Fibroblast of skin of right biceps (primary cell): ENCODE results near the gene TPSG1.
"Not testable (repeated sequence)": the region's sequence is repeated elsewhere in the genome, so short reads cannot be mapped to it uniquely, and the experiment has no call there.

Source experiments
- DNase-seq: peaks from one replicate; pipeline ENCODE4 v3.0.0-alpha.2; 2013

TPSG1 gene

DNA sequence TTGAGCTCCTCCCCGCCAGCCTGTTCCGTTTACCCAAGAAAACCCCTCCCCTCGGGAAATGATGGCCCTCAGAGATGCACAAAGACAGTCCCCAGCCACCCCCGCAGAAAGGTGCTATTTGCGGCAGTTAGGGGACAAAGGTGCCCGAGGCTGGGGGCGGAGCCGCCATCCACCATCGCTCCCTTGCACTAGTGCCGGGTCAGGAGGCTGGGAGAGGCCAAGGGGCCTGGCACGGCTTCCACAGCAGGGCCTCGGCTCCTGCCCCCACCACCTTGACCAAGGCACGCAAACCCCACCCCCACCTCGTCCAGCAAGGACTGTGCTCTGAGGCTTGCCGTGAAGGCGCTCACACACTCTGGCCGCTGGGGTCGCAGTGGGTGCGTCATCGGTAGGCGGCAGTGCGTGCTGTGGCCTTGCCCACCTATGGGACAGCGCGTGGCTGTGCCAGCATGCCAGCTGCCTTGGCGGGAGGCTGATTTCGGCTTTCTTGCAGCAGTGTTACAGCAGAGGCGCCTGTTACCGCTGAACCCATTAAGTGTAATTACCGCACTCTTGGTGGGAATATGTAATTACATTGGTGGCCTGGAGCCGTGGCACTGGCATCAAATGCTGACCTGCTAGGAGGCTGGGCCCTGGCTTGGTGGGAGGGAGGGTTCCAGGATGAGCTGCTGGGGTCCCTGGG, 31.8 kb downstream of the TPSG1 start:
- no peak for DNase-seq

- DNase-seq: no peak
Observed at GRCh38 chr16:1192384-1193073, 32.5 kb downstream of the TPSG1 start.

DNA sequence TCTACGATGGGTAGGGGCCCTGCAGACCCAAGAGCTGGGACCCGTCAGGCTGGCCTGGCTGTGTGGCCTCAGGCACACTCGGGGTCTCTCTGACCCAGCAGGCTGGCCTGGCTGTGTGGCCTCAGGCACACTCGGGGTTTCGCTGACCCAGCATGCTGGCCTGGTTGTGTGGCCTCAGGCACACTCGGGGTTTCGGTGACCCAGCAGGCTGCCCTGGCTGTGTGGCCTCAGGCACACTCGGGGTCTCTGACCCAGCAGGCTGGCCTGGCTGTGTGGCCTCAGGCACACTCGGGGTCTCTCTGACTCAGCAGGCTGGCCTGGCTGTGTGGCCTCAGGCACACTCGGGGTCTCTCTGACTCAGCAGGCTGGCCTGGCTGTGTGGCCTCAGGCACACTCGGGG, 34.3 kb downstream of the TPSG1 start:
- not testable (repeated sequence) for DNase-seq

DNA sequence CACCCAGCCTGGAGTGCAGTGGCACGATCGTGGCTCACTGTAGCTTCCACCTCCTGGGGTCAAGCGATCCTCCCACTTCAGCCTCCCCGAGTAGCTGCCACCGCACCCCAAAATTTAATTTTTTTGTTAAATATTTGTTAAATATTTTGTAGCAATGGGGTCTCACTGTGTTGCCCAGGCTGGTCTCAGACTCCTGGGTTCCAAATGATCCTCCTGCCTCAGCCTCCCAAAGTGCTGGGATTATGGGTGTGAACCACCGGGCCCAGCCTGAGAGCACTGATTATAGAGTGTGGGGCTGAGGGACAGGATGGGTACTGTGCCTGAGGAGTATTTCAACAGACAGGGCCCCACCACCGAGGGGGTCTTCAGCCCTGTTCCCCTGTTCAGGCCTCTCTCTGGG, 35.6 kb downstream of the TPSG1 start:
- no peak for DNase-seq

DNA sequence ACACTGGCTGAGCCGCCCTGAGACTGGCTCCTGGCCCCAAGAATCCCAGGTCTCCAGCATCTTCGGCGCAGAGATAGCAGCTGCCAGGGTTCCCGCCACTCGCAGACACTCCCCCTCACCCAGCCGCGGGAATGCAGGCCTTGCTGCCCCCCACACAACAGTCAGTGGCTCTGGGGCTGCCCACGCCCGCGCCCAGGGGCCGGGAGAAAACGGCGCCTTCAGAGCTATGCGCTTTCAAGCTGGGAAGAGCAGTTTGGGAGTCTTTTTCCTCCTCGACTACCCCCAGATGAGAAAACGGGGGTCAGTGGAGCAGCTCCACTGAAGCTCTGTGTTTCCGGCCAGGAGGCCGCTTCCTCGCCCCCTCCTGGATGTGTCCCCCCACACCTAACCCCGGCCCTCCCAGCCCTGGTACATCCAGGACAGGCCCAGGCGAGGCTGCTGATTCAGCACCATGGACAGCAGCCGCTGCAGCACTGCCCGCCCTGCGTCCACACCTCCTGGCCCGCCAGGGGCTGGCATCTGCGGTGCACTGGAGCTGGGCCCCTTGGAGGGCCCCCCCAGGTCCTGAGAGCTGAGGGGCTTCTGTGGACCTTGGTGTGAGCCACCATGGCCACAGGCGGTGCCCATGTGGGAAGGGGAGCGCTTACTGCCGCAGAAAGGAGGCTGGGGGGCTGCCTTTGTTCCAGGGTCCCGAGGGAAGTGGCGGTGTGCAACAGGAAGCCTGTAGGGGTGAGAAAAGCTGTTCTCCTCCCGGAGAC, 36.5 kb downstream of the TPSG1 start:
- DNase-seq: peak; percentile 25

GRCh38 chr16:1185460-1186207, 39.4 kb downstream of the TPSG1 start:
- not testable (repeated sequence) for DNase-seq

DNA sequence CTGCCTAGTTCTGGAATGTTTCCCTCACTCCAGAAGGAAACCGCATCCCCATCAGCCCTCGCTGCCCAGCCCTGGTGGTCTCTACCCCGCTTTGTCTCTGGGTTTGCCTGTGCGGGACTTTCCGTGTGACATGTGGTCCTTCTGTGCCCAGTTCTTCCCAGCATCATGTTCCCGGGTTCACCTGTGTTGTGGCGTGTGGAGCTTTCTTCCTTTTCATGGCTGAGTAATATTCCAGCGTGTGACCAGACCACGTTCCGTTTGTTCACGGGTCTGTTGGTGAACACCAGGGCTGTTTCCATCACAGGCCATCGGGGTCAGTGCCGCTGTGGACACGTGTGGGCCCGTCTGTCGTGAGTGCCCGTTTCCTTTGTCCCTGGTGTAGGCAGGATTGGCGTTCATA, 40.1 kb downstream of the TPSG1 start:
- no peak for DNase-seq

DNA sequence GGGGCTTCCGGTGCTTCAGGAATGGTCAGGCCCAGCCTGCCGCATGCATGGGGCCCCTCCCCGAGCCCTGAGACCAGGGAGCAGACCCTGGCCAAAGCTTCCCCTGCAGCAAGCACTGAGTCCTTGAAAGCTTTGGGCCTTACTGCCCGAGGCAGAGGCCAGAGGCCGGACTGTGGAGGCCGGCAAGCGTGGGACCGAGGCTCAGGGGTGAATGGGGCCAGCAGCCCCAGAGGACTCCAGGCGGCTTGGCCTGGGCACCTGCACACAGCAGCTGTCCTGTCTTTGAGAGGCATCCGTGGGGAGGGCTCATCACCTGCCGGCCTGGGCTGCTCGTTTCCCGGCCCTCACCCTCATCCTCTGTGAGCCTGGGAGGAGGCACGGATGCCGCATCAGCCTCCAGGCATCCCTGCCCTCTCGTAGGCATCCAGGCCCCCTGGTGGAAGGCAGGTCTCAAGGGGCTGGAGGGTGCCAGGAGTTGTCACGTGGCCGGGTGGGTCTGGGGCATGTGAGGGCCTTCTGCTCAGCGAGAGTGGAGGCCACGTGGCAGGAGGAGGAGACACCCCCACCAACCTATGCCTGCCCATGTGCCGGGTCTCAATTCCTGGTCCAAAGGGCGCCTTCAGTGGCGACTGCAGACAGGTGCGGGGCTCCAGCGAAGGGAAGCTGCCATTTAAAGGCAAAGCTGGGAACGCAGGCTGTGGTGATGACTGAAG, 40.8 kb downstream of the TPSG1 start:
- DNase-seq: no peak

DNA sequence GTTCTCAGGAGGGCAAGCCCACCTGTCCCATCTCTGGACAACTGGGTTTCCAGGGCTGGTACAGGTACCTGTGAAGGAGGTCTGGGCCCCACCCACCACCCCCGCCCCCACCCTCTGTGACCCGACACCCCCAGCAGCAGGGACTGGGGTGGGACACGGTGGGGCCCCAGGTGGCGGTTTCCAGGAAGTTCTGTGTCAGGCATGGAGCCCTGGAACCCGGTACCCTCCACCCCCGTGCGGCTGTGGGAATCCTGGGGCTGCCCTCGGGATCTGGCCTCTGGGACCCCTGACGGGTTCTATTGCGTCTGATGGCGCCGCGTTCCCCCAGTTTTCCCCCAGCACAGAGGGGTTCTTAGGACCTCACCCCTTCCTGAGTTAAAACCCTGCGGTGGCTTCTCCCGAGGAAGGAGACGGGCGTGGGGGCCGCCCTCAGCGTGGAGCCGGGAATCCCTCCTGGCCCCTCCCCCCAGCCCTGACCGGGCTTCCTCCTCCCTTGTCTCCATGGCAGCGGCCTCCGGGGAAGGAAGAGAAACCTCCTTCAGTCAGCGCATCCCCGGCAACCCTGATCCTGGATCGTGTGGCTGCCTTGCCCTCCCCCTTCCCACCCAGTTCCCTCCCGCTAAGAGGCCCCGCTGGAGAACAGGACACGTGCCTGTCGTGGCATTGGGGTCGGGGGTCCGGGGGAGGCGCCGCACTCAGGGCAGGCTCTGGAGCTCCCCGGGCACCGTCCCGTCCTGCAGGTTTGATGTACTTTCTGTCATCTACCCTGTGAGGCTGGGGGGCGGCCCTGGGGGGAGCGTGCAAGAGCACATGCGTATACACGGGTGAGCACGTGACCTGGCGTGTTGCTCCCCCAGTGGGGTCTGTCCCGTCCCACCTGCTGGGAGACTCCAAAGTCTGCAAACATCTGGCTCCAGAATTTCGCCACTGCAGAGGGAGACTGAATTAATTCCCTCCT, 41.8 kb downstream of the TPSG1 start:
- DNase-seq: peak; percentile 65

GRCh38 chr16:1182316-1182671, 42.8 kb downstream of the TPSG1 start:
- peak; percentile 77 for DNase-seq

GRCh38 chr16:1181404-1182315, 43.4 kb downstream of the TPSG1 start:
- DNase-seq: no peak

- no peak for DNase-seq
Observed at GRCh38 chr16:1180549-1181403, 44.3 kb downstream of the TPSG1 start.

DNA sequence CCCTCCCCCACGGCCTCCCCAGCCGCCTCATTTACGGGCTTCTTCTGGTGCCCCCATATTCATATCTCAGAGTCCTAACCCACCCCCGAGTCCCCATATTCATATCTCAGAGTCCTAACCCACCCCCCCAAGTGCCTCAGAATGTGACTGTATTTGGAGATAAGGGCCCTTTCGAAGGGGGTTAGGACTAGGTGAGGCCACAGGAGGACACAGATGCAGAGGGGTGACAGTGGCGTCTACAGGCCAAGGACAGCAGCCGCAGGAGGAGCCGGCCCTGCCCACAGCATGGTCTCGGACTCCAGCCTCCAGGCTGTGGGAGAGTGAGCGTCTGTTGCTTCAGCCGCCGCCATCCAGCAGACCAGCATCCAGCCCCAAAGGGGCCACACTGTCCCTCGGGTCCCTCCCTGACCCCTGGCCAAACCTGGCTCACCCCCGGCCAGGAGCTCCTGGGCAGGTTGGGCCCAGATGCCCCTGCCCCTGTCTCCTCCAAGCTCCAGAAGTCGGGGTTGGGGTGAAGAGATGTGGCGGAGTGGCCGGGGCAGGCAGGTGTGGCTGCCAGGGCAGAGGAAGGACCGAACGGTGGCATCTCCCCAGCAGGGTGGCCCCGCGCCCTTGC, 46.7 kb downstream of the TPSG1 start:
- DNase-seq: no peak

GRCh38 chr16:1177750-1178149, 47.3 kb downstream of the TPSG1 start:
- DNase-seq: no peak

- no peak for DNase-seq
Observed at GRCh38 chr16:1177053-1177452, 48.0 kb downstream of the TPSG1 start.

- no peak for DNase-seq
Observed at GRCh38 chr16:1176280-1176897, 48.7 kb downstream of the TPSG1 start.

DNA sequence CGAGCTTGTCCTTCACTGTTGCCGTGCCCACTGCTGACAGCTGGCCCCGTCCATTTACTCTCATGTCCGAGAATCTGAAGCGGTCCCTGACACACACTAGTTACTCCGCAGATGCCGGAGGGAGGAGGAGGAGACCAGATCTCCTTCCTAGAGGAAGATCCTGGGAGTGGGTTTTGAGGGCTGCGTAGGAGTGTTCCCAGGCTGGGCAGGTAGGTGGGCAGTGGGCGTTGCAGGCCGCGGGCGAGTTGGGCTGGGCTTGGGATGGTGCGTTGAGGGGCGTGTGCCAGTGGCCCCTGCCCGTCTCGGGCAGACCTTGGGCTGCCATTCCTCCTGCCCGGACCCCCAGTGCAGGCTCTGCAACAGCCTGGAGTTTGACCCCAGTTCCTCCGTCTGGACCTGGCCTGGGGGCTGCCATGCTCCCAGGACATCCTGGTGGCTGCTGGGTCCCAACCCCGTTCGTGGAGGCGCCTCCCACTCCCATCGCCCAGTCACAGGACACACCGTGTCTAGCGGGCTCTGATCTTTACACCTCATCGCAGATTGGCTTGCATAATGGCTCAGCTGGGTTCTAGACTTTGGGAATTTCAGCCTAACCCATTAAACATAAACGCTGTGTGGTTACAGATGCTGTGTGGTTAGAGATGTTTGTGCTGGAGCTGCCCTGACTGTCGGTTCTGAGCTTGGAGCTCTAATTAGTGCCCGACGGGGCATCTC, 49.3 kb downstream of the TPSG1 start:
- DNase-seq: no peak
